Memory B cell (primary cell): ENCODE data around the gene FSIP1.

Experiments used
- ATAC-seq: fragments of 150-1000 bp; cut with Tn5 transposase; 2 replicates; pipeline ENCODE4 v1.10.0; 2021; ENCODE audit warnings: low read depth, mild to moderate bottlenecking, moderate library complexity
- DNase-seq, 2 donors: peaks; one replicate each; pipeline ENCODE4 v3.0.0; 2022; ENCODE audit warnings: low spot score in 2 of 2
- H3K27ac Mint-ChIP-seq: one replicate; pipeline ENCODE4 v1.8.0; 2022; ENCODE audit warnings: mild to moderate bottlenecking, moderate library complexity, mixed read lengths
- H3K27me3 Mint-ChIP-seq: one replicate; pipeline ENCODE4 v1.8.0; 2022; ENCODE audit warnings: mixed read lengths
- H3K36me3 Mint-ChIP-seq: one replicate; pipeline ENCODE4 v1.8.0; 2022; ENCODE audit warnings: mild to moderate bottlenecking, mixed read lengths
- H3K4me1 Mint-ChIP-seq: one replicate; pipeline ENCODE4 v1.8.0; 2022; ENCODE audit warnings: mixed read lengths
- H3K4me3 Mint-ChIP-seq: one replicate; pipeline ENCODE4 v1.8.0; 2022; ENCODE audit warnings: mild to moderate bottlenecking, moderate library complexity, mixed read lengths
- H3K9me3 Mint-ChIP-seq: one replicate; pipeline ENCODE4 v1.8.0; 2022; ENCODE audit warnings: mixed read lengths

The FSIP1 gene

DNA sequence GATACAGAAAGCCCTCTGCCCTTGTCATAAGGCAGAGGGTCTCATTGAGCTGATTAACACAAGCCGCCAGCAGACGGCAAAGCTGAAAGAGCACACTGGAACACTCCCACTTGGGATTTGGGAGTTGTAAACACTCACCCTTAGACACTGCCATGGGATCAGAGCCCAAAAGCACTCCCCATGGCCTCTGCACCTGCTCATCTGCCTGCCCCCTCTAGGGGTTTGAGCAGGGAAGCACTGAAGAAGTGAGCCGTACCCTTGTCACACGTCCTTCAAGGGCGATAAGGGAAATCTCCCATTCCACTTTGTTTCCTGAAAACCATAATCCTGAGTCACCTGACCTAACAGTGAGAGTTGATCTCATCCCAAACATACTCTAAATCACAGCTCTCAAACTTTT, 14.7 kb downstream of the FSIP1 start:
- no peak overlapping the region for H3K4me3 Mint-ChIP-seq
- ATAC-seq (no peak), DNase-seq (no peak)
- H3K9me3 Mint-ChIP-seq = no peaks in the 10 kb centered on the region
- no peaks in the 10 kb centered on the region for H3K36me3 Mint-ChIP-seq
- no peaks in the 10 kb centered on the region for H3K4me1 Mint-ChIP-seq
- H3K27me3 Mint-ChIP-seq = peaks cover 2% of the 10 kb centered on the region
- no peak overlapping the region for H3K27ac Mint-ChIP-seq

DNA sequence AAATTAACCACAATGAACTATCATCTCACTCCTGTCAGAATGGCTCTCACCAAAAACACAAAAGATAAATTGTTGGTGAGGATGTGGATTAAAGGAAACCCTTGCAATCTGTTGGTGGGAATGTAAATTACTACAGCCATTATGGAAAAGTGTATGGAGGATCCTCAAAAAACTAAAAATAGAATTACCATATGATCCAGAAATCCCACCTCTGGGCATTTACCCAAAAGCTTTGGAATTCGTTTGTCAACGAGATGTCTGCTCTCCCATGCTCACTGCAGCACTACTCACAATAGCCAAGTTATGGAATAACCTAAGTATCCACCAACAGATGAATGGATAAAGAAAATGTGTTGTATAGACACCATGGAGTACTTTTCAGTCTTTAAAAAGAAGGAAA, 21.6 kb downstream of the FSIP1 start:
- Mint-ChIP-seq H3K9me3 (peaks cover 1% of the 10 kb centered on the region), H3K27ac (no peak overlapping the region), H3K36me3 (peaks cover 2% of the 10 kb centered on the region), H3K4me1 (no peaks in the 10 kb centered on the region), H3K4me3 (no peak overlapping the region), H3K27me3 (peaks cover 4% of the 10 kb centered on the region)
- DNase-seq (no peak), ATAC-seq (no peak)

- Mint-ChIP-seq H3K9me3 (no peaks in the 10 kb centered on the region), H3K27me3 (peaks cover 4% of the 10 kb centered on the region), H3K4me1 (no peaks in the 10 kb centered on the region), H3K27ac (no peak overlapping the region), H3K4me3 (no peak overlapping the region), H3K36me3 (no peaks in the 10 kb centered on the region)
- ATAC-seq (no peak), DNase-seq (peak in 1 of 2 donors; percentile 23)
These were observed 25.7 kb downstream of the FSIP1 start for GRCh38 chr15:39756806-39757522.

DNA sequence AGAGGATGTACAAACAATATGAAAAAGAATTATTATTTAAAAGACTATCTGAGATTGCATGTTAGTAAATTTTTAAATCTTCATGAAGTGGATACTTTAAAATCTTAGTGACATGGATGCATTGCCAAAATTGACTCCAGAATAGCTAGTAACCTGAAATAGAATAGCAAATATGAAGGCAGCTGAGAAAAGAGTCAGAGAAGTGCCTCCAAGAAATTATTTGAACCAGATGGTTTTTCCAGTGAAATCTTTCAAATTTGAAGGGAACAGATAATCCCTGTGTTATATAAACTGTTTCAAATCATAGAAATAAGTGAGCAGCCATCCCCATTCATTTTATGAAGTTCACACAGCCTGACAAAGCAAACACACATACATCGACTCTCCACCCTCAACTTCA, 29.6 kb downstream of the FSIP1 start:
- H3K9me3 Mint-ChIP-seq = peaks cover 2% of the 10 kb centered on the region
- H3K27ac Mint-ChIP-seq = no peak overlapping the region
- ATAC-seq (no peak), DNase-seq (no peak)
- peaks cover 10% of the 10 kb centered on the region for H3K27me3 Mint-ChIP-seq
- no peaks in the 10 kb centered on the region for H3K36me3 Mint-ChIP-seq
- no peaks in the 10 kb centered on the region for H3K4me1 Mint-ChIP-seq
- no peak overlapping the region for H3K4me3 Mint-ChIP-seq

GRCh38 chr15:39752246-39752645, 30.4 kb downstream of the FSIP1 start:
- peaks cover 13% of the 10 kb centered on the region for H3K27me3 Mint-ChIP-seq
- ATAC-seq (no peak), DNase-seq (no peak)
- no peak overlapping the region for H3K4me3 Mint-ChIP-seq
- H3K9me3 Mint-ChIP-seq = peaks cover 2% of the 10 kb centered on the region
- H3K36me3 Mint-ChIP-seq = no peaks in the 10 kb centered on the region
- no peak overlapping the region for H3K27ac Mint-ChIP-seq
- H3K4me1 Mint-ChIP-seq = no peaks in the 10 kb centered on the region

DNA sequence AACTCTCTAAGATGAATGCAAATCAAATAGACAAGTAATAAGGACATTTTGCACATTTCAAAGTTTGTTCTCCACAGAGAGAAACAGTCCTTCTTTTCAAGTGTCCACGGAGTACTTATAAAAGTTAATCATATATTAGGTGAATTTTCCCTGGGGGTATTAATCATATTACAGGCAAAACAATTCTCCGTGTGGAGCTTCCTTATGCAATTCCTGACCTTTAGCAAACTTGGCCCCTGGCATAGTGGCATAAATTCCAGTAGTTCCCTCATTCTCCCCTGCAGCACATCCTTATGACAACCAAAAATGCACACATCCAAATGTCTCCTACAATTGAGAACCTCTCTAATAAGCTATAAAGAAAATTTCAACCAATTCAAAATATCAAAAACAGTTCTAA, 34.4 kb downstream of the FSIP1 start:
- DNase-seq = no peak
- no peaks in the 10 kb centered on the region for H3K36me3 Mint-ChIP-seq
- no peak overlapping the region for H3K27ac Mint-ChIP-seq
- peaks cover 2% of the 10 kb centered on the region for H3K9me3 Mint-ChIP-seq
- H3K4me3 Mint-ChIP-seq = no peak overlapping the region
- no peaks in the 10 kb centered on the region for H3K4me1 Mint-ChIP-seq
- peaks cover 26% of the 10 kb centered on the region for H3K27me3 Mint-ChIP-seq
- no peak for ATAC-seq

GRCh38 chr15:39747326-39747725, 35.3 kb downstream of the FSIP1 start:
- no peak overlapping the region for H3K27ac Mint-ChIP-seq
- H3K4me3 Mint-ChIP-seq = no peak overlapping the region
- peaks cover 2% of the 10 kb centered on the region for H3K9me3 Mint-ChIP-seq
- no peaks in the 10 kb centered on the region for H3K4me1 Mint-ChIP-seq
- H3K27me3 Mint-ChIP-seq = peaks cover 25% of the 10 kb centered on the region
- H3K36me3 Mint-ChIP-seq = no peaks in the 10 kb centered on the region
- no peak for ATAC-seq
- DNase-seq = no peak

- ATAC-seq = no peak
- Mint-ChIP-seq H3K27me3 (peaks cover 25% of the 10 kb centered on the region), H3K9me3 (peaks cover 2% of the 10 kb centered on the region), H3K36me3 (no peaks in the 10 kb centered on the region), H3K4me3 (no peak overlapping the region), H3K27ac (no peak overlapping the region), H3K4me1 (no peaks in the 10 kb centered on the region)
- no peak for DNase-seq
These were observed 35.8 kb downstream of the FSIP1 start for GRCh38 chr15:39746714-39747276.

GRCh38 chr15:39746176-39746575, 36.5 kb downstream of the FSIP1 start:
- no peaks in the 10 kb centered on the region for H3K4me1 Mint-ChIP-seq
- H3K27ac Mint-ChIP-seq = no peak overlapping the region
- DNase-seq (no peak), ATAC-seq (no peak)
- peaks cover 23% of the 10 kb centered on the region for H3K27me3 Mint-ChIP-seq
- H3K9me3 Mint-ChIP-seq = no peaks in the 10 kb centered on the region
- H3K36me3 Mint-ChIP-seq = no peaks in the 10 kb centered on the region
- no peak overlapping the region for H3K4me3 Mint-ChIP-seq

- Mint-ChIP-seq H3K27ac (no peak overlapping the region), H3K36me3 (no peaks in the 10 kb centered on the region), H3K27me3 (peaks cover 22% of the 10 kb centered on the region), H3K9me3 (no peaks in the 10 kb centered on the region), H3K4me3 (no peak overlapping the region), H3K4me1 (no peaks in the 10 kb centered on the region)
- DNase-seq = no peak
- ATAC-seq = no peak
These were observed 37.2 kb downstream of the FSIP1 start for GRCh38 chr15:39745415-39745814.

DNA sequence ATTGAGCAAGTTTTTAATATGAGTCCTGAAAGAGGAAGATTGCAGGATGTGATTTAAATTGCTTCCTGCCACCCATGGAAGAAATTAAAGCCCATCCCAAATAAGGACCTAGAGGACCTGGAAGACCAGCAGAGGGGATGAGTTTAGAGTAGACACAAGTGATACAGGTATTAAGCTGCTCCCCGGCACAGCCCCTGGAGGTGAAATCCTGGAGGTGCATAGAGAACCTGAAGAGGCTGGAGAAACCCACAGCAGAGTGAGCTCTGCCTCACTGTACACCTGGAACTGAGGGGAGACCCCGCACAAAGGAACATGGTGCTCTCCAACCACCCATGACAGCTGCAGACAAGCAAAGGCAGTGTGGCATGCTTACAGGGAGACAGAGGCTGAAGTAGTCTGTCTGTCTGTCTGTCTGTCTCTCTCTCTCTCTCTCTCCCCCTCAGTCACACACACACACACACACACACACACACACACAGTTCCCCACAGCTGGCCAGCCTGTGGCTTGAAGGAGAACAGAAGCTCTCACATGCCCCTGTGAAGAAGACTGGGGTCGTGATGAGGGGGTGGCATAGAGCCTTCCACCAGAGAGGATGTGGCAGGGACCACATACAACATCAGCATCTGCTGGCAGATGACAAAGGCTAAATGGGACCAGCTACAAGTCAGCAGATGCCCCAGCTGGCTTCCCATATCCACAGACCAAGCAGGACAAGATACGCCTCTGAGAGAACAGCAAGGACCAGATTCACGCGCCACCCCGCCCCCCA, 38.1 kb downstream of the FSIP1 start:
- ATAC-seq = no peak
- Mint-ChIP-seq H3K4me1 (no peaks in the 10 kb centered on the region), H3K4me3 (no peak overlapping the region), H3K27ac (no peak overlapping the region), H3K27me3 (peaks cover 20% of the 10 kb centered on the region), H3K9me3 (no peaks in the 10 kb centered on the region), H3K36me3 (no peaks in the 10 kb centered on the region)
- no peak for DNase-seq

DNA sequence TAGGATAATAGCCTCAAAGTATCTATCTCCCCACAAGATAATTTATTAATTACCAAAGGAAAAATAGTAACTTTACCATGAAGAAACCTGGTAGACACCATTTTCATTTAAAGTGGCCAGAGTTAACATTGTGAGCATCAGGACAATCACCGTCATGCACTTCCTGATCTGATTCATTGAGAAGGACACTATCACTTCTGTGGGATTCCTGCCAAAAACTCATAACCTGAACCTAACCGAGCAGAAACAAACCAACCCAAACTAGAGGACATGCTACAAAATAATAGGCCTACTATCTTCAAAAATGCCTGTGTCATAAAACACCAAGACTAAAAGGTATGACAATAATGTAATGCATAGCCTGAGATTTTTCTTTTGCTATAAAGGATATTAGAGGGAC, 39.0 kb downstream of the FSIP1 start:
- H3K4me3 Mint-ChIP-seq = no peak overlapping the region
- peaks cover 20% of the 10 kb centered on the region for H3K27me3 Mint-ChIP-seq
- no peak overlapping the region for H3K27ac Mint-ChIP-seq
- H3K36me3 Mint-ChIP-seq = no peaks in the 10 kb centered on the region
- H3K4me1 Mint-ChIP-seq = no peaks in the 10 kb centered on the region
- no peak for ATAC-seq
- no peaks in the 10 kb centered on the region for H3K9me3 Mint-ChIP-seq
- no peak for DNase-seq

- no peak for ATAC-seq
- no peak overlapping the region for H3K27ac Mint-ChIP-seq
- no peaks in the 10 kb centered on the region for H3K4me1 Mint-ChIP-seq
- no peaks in the 10 kb centered on the region for H3K36me3 Mint-ChIP-seq
- DNase-seq = no peak
- peaks cover 15% of the 10 kb centered on the region for H3K27me3 Mint-ChIP-seq
- H3K9me3 Mint-ChIP-seq = no peaks in the 10 kb centered on the region
- H3K4me3 Mint-ChIP-seq = no peak overlapping the region
These were observed 41.4 kb downstream of the FSIP1 start for GRCh38 chr15:39741258-39741657.

DNA sequence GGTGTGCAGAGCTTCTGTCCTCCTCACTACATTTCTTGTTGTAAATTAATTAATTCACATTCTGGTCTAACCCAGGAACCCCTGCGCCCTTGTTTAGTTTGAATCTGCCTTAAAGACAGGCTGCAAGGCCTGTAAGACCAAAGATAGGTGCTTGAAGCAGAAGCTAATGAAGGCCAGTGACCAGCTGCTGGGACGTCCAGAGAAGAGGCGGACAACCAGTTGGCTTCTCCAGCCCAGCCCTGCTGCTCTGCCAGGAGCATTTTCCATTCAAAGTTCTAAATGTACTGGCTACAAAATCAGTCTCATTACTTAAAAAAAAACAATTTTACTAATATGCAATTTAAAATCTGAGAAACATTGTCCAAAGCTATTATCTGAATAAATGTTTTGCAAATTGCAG, 43.6 kb downstream of the FSIP1 start:
- DNase-seq = no peak
- ATAC-seq = no peak
- Mint-ChIP-seq H3K4me1 (no peaks in the 10 kb centered on the region), H3K36me3 (no peaks in the 10 kb centered on the region), H3K9me3 (no peaks in the 10 kb centered on the region), H3K27ac (no peak overlapping the region), H3K27me3 (peaks cover 8% of the 10 kb centered on the region), H3K4me3 (no peak overlapping the region)
